Measurements from ENCODE around the gene AGAP1.

- TF ChIP-seq POLR2A (IDR thresholded peaks at IDR 0.05) (no peak), CTCF (IDR thresholded peaks at IDR 0.05) (no peak)
Measured at GRCh38 chr2:235996419-235996818, 502.6 kb downstream of the AGAP1 start.

Measured in thyroid gland (tissue), 4 donors.